Measurements from ENCODE around the gene TNS1. TPM values are rescaled to one million over a fixed set of nuclear protein-coding genes. Genes with fewer than 3 reads are reported as not detected.
A peak's percentile ranks its signal among the peaks of the same experiment; 100 is the strongest.
"Not testable (repeated sequence)": the region's sequence is repeated elsewhere in the genome, so short reads cannot be mapped to it uniquely, and the experiment has no call there.

Gene TNS1
- total RNA-seq, 1 donor from 2014 or later, result 1,334 TPM

DNA sequence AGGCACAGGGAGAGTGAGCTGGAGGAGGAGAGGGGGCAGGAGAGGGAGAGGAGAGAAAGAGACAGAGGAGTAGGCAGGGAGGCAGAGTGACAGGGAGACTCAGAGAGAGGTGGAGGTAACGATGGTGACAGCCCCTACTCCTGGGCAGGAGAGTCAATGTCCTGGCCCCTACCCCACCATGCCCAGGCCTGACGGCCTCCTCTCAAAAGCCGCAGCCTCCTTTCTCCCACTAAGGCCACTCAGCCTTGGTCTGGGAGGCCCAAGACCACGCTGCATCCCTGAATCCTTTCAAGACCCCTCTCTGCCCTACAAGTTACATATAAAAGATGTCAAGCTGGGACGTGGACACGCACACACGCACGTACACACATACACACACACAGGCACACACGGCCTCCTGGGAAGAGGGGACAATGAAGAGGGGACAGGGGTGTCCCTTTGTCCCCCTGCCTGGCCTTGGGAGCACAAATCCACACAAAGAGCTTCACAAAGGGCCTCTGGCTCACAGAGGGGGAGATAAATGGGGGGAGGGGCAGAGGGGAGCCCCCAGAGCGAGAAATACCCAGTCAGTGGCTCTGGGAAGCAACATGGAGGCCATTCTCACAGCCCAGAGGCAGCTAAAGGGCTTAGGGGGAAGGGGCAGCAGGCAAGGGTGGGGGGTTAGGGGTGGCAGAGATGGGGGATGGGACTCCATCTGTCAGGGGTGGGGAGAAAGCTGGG is 19.5 kb upstream of the TNS1 start:
- Histone ChIP-seq H3K36me3 (no peaks in the 10 kb centered on the region), H3K27me3 (no peaks in the 10 kb centered on the region), H3K4me3 (no peak overlapping the region), H3K27ac (peak overlapping the region; percentile 62 to 77), H3K9me3 (no peaks in the 10 kb centered on the region), H3K4me1 (peaks cover 18 to 36% of the 10 kb centered on the region in 2 donors)
- DNase-seq (ENCODE audit: low spot score in 2 of 2), result no peak
- intact Hi-C loops (cut with DNase I), result no loop called here
- TF ChIP-seq, protein P1, sequence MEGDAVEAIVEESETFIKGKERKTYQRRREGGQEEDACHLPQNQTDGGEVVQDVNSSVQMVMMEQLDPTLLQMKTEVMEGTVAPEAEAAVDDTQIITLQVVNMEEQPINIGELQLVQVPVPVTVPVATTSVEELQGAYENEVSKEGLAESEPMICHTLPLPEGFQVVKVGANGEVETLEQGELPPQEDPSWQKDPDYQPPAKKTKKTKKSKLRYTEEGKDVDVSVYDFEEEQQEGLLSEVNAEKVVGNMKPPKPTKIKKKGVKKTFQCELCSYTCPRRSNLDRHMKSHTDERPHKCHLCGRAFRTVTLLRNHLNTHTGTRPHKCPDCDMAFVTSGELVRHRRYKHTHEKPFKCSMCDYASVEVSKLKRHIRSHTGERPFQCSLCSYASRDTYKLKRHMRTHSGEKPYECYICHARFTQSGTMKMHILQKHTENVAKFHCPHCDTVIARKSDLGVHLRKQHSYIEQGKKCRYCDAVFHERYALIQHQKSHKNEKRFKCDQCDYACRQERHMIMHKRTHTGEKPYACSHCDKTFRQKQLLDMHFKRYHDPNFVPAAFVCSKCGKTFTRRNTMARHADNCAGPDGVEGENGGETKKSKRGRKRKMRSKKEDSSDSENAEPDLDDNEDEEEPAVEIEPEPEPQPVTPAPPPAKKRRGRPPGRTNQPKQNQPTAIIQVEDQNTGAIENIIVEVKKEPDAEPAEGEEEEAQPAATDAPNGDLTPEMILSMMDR (IDR thresholded peaks at IDR 0.05), result no peak

DNA sequence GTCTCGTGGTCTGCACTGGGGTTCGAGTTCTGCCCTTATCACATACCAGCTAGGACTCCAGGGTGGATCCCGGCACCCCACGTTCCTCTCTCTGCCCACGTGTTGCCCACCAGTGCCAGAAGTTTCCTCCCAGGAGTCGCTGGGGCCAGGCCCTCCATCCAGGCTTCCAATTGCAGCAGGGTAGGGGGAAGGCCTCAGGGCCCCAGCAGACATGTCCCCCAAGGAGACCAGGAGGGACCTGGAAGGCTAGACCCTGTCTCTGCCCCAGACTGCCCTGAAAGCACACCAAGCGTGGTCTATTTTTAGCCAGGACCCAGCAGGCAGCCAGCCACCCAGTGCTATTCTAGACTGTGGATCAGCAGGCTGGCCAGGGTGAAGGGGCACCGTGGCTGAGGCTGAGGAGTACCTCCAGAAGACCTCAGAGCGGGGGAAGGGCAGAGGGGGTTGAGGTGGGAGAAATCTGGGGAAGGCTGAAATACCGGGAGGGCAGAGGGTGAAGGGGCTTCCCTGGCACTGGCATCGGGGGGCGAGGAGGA is 18.8 kb upstream of the TNS1 start:
- no peaks in the 10 kb centered on the region for H3K36me3 ChIP-seq
- intact Hi-C loops (cut with DNase I), result no loop called here
- peak in 1 of 2 donors; percentile 80 for DNase-seq (ENCODE audit: low spot score in 2 of 2)
- H3K4me3 ChIP-seq, result no peak overlapping the region
- no peaks in the 10 kb centered on the region for H3K9me3 ChIP-seq
- peak overlapping the region; percentile 62 to 77 for H3K27ac ChIP-seq
- TF ChIP-seq, protein P1 (IDR thresholded peaks at IDR 0.05), result no peak
- H3K4me1 ChIP-seq, result peaks cover 25 to 43% of the 10 kb centered on the region in 2 donors
- no peaks in the 10 kb centered on the region for H3K27me3 ChIP-seq

DNA sequence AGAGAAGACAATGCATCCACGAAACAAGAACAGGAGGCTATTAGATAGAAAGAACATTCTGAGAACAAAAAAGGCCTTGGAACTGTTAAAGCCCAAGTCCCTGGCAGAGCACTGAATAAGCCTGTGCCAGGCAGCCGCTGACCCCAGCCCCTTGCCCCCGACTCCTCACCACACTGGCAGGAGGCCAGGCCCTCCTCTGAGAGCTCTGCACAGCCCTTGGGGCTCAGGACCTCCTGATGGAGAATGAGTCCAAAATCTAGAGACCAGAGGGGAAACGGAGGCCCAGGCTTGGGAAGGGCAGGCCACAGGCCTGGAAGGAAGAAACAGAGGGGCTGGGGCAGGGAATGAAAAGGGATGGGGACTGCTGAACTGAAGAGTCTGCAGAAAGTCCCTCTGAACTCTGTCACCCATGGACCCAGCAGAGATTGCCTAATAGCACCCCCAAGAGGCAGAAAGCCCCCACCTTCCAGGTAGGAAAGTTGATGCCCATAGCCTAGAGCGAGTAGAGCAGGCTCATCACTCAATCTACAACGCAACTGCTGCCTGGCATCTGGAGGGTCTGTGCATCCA is 18.3 kb upstream of the TNS1 start:
- H3K4me1 ChIP-seq, result peaks cover 30 to 49% of the 10 kb centered on the region in 2 donors
- H3K36me3 ChIP-seq, result no peaks in the 10 kb centered on the region
- TF ChIP-seq, protein P1 (IDR thresholded peaks at IDR 0.05), result no peak
- intact Hi-C loops (cut with DNase I), result no loop called here
- H3K4me3 ChIP-seq, result no peak overlapping the region
- H3K27me3 ChIP-seq, result no peaks in the 10 kb centered on the region
- DNase-seq (ENCODE audit: low spot score in 2 of 2), result peak in 1 of 2 donors; percentile 50
- peak overlapping the region; percentile 62 to 77 for H3K27ac ChIP-seq
- no peaks in the 10 kb centered on the region for H3K9me3 ChIP-seq

DNA sequence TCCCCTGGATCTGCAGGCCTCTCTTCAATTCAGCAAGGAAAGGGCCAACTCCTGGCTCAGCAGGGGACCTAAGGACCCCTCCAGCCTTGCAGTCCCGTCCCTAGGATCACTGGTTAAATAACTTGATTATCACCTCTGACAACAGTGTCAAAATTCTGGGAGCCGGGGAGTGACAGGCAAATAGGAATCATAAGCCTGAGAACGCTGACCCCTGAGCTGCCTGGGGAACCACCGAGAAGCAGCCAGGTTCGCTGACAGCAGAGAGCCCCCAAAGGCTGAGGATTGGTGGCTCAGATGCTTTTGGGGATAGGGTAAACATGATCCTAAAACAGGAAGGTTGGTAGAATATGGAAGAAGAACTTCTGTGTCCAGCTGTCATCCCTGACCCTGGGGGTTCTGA is 17.5 kb upstream of the TNS1 start:
- H3K4me1 ChIP-seq, result peaks cover 30 to 56% of the 10 kb centered on the region in 2 donors

DNA sequence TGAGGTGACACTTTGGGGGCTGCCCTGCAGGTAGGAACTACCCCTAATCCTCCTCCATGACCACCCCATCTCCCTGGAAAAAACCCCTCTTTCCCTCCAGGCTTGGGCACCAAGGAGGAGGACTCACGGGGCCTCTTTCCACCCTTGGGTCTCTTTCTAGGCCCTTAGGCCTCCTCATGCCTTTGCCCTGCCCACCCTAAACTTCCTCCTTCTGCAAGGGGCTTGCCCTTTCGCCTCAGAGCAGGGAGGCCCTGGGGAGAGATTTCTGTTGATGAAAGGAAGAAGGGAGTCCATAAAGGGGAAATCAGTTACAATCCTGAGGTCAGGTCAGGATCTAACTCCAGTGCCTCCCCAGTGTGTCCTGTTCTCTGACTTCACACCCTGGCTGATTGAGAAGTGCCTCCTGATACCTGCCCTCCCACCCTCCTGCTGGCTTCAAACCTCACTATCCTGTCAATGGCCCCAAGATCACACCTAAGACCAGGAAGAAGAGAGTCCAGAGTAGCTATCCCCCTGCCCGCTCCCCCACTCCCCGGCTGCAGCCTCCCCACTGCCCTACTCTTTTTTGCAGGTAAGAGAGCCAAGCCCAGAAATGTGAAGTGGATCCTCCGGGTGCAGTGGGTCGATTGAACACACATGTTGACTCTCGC is 16.7 kb upstream of the TNS1 start:
- TF ChIP-seq, protein P1 (IDR thresholded peaks at IDR 0.05), result no peak
- intact Hi-C loops (cut with DNase I), result no loop called here
- DNase-seq (ENCODE audit: low spot score in 2 of 2), result no peak
- no peaks in the 10 kb centered on the region for H3K9me3 ChIP-seq
- no peak overlapping the region for H3K4me3 ChIP-seq
- H3K27me3 ChIP-seq, result no peaks in the 10 kb centered on the region
- peak overlapping the region; percentile 28 to 91 for H3K27ac ChIP-seq
- H3K4me1 ChIP-seq, result peaks cover 30 to 60% of the 10 kb centered on the region in 2 donors
- H3K36me3 ChIP-seq, result no peaks in the 10 kb centered on the region

More for the DNA sequence above, 17.5 kb upstream of the TNS1 start:
- TF ChIP-seq, protein P1 (IDR thresholded peaks at IDR 0.05), result no peak
- DNase-seq (ENCODE audit: low spot score in 2 of 2), result no peak
- intact Hi-C loops (cut with DNase I), result no loop called here
- no peaks in the 10 kb centered on the region for H3K36me3 ChIP-seq
- no peaks in the 10 kb centered on the region for H3K27me3 ChIP-seq
- H3K9me3 ChIP-seq, result no peaks in the 10 kb centered on the region
- peak overlapping the region in 1 of 2 donors; percentile 77 for H3K27ac ChIP-seq
- no peak overlapping the region for H3K4me3 ChIP-seq

DNA sequence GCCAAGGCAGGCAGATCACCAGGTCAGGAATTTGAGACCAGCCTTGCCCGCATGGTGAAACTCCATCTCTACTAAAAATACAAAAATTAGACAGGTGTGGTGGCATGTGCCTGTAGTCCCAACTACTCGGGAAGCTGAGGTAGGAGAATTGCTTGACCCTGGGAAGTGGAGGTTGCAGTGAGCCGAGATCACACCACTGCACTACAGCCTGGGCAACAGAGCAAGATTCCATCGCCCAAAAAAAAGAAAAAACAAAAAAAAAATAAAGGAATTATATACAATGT is 16.0 kb upstream of the TNS1 start:
- DNase-seq (ENCODE audit: low spot score in 2 of 2); H3K27me3 ChIP-seq; intact Hi-C loops (cut with DNase I); H3K36me3 ChIP-seq; H3K9me3 ChIP-seq; H3K4me3 ChIP-seq: not testable (repeated sequence)
- peaks cover 30 to 60% of the 10 kb centered on the region in 2 donors for H3K4me1 ChIP-seq
- peak overlapping the region; percentile 77 to 91 for H3K27ac ChIP-seq

Measured in ascending aorta (tissue), 2 donors.